Caco-2 (cell line): ENCODE results near the gene C3orf22. TPM values are rescaled to one million over a fixed set of nuclear protein-coding genes. Genes with fewer than 3 reads are reported as not detected.
"Not testable (repeated sequence)": the region's sequence is repeated elsewhere in the genome, so short reads cannot be mapped to it uniquely, and the experiment has no call there.

Experiments used
- BruUV-seq: library from RNA; stranded (reverse); fragments of 400-500 nt; replicated peaks from 2 replicates; lab custom pipeline; 2021; lab: Mats Ljungman, UMichigan
- CTCF ChIA-PET: fragments of 300-600 bp; sonication (Branson Sonifier 250); formaldehyde crosslinking; loops from one replicate; lab custom pipeline; 2022; ENCODE audit warnings: antibody characterized with exemption; lab: Charles Lee
- POLR2A ChIA-PET: fragments of 300-600 bp; sonication (Branson Sonifier 250); formaldehyde crosslinking; loops from one replicate; lab custom pipeline; 2022; ENCODE audit warnings: antibody characterized with exemption; lab: Charles Lee
- DNase-seq, 2 experiments: peaks; one replicate each; pipeline versions ENCODE4 v3.0.0 to v3.0.0-alpha.2; 2020 to 2022
- H3K27me3 ChIP-seq: replicated peaks from 2 replicates; pipeline ENCODE4 v1.6.0; 2011; ENCODE audit warnings: low read length; ENCODE audit not compliant: control insufficient read depth, insufficient read depth
- H3K36me3 ChIP-seq: 2 replicates; pipeline ENCODE4 v1.5.1; 2011; ENCODE audit warnings: low read length; ENCODE audit not compliant: control insufficient read depth, insufficient read depth
- H3K4me1 ChIP-seq: fragments of 250-450 bp; sonication (Bioruptor Pico); 2 replicates; pipeline ENCODE4 v1.5.1; 2020; ENCODE audit warnings: mild to moderate bottlenecking
- H3K4me3 ChIP-seq: 2 replicates; pipeline ENCODE4 v1.5.1; 2011; ENCODE audit warnings: low read depth, mild to moderate bottlenecking, control low read depth, low read length
- H3K9me3 ChIP-seq: fragments of 250-450 bp; sonication (Bioruptor Pico); 2 replicates; pipeline ENCODE4 v1.5.1; 2020; ENCODE audit warnings: mild to moderate bottlenecking, moderate library complexity
- H3K27ac Mint-ChIP-seq: one replicate; pipeline ENCODE4 v1.8.0; 2022; ENCODE audit warnings: mixed read lengths; ENCODE audit not compliant: unreplicated experiment
- H3K27me3 Mint-ChIP-seq: one replicate; pipeline ENCODE4 v1.8.0; 2022; ENCODE audit warnings: mixed read lengths; ENCODE audit not compliant: insufficient read depth, unreplicated experiment
- H3K36me3 Mint-ChIP-seq: one replicate; pipeline ENCODE4 v1.8.0; 2022; ENCODE audit warnings: mild to moderate bottlenecking, mixed read lengths; ENCODE audit not compliant: insufficient read depth, unreplicated experiment
- H3K4me1 Mint-ChIP-seq: one replicate; pipeline ENCODE4 v1.8.0; 2022; ENCODE audit warnings: low read depth, mixed read lengths; ENCODE audit not compliant: unreplicated experiment
- H3K4me3 Mint-ChIP-seq: one replicate; pipeline ENCODE4 v1.8.0; 2022; ENCODE audit warnings: mild to moderate bottlenecking, moderate library complexity, mixed read lengths; ENCODE audit not compliant: unreplicated experiment
- H3K9me3 Mint-ChIP-seq: one replicate; pipeline ENCODE4 v1.8.0; 2022; ENCODE audit warnings: mixed read lengths; ENCODE audit not compliant: unreplicated experiment
- CTCF ChIP-seq, 2 experiments: fragments of 200-600 bp in 1 of 2; IDR thresholded peaks; 1 replicate in 1 of 2; 2 replicates in 1 of 2; pipeline versions ENCODE4 v1.5.1 to v1.8.0; 2011 to 2022; ENCODE audit warnings: antibody characterized with exemption in 1 of 2, control low read depth in 1 of 2, inconsistent platforms in 1 of 2, low read depth in 1 of 2, low read length in 1 of 2, mild to moderate bottlenecking in 1 of 2, moderate library complexity in 1 of 2; ENCODE audit not compliant: insufficient read depth in 1 of 2, severe bottlenecking in 1 of 2, unreplicated experiment in 1 of 2
- intact Hi-C: fragments of 100-400 bp; cut with micrococcal nuclease; formaldehyde crosslinking; loops from one replicate; pipeline ENCODE4 v1.10.0; 2022; ENCODE audit not compliant: unreplicated experiment
- total RNA-seq: library from RNA; stranded (reverse); gene quantifications from 2 replicates; pipeline ENCODE4 v1.2.3, GENCODE V29; 2022

C3orf22 gene
- total RNA-seq, 1 experiment from 2014 or later, result not detected

- POLR2A ChIA-PET, result no interaction called here
- CTCF ChIA-PET, result no interaction called here
- Mint-ChIP-seq H3K36me3 (no peaks in the 10 kb centered on the region), H3K4me1 (no peaks in the 10 kb centered on the region), H3K9me3 (peaks cover 10% of the 10 kb centered on the region), H3K4me3 (no peak overlapping the region), H3K27me3 (no peaks in the 10 kb centered on the region), H3K27ac (no peak overlapping the region)
- H3K36me3 ChIP-seq, result peaks cover 4% of the 10 kb centered on the region; the same call in 1 of the 2 replicates
- no peak overlapping the region for H3K4me3 ChIP-seq
- BruUV-seq, result no TSS peak
- H3K4me1 ChIP-seq, result no peaks in the 10 kb centered on the region
- H3K27me3 ChIP-seq, result no peaks in the 10 kb centered on the region
- TF ChIP-seq CTCF (IDR thresholded peaks at IDR 0.05; ENCODE audit: insufficient read depth in 1 of 2, low read depth in 1 of 2, low read length in 1 of 2, severe bottlenecking in 1 of 2, unreplicated experiment in 1 of 2), result no peak
- intact Hi-C loops, result no loop called here
- no peaks in the 10 kb centered on the region for H3K9me3 ChIP-seq
- DNase-seq, result peak in 1 of 2 experiments; percentile 25
These were observed 21.5 kb downstream of the C3orf22 start for GRCh38 chr3:126537116-126537729.

GRCh38 chr3:126536126-126536525 lies 22.6 kb downstream of the C3orf22 start:
- no TSS peak for BruUV-seq

GRCh38 chr3:126535636-126536035 lies 23.1 kb downstream of the C3orf22 start:
- no peak for DNase-seq
- Histone ChIP-seq H3K4me1 (no peaks in the 10 kb centered on the region), H3K9me3 (no peaks in the 10 kb centered on the region), H3K4me3 (no peak overlapping the region), H3K36me3 (peaks cover 6% of the 10 kb centered on the region; the same call in 1 of the 2 replicates), H3K27me3 (no peaks in the 10 kb centered on the region)
- no peak for TF ChIP-seq CTCF (IDR thresholded peaks at IDR 0.05; ENCODE audit: insufficient read depth in 1 of 2, low read depth in 1 of 2, low read length in 1 of 2, severe bottlenecking in 1 of 2, unreplicated experiment in 1 of 2)
- Mint-ChIP-seq H3K4me3 (no peak overlapping the region), H3K27ac (no peak overlapping the region), H3K36me3 (no peaks in the 10 kb centered on the region), H3K9me3 (peaks cover 10% of the 10 kb centered on the region), H3K27me3 (no peaks in the 10 kb centered on the region), H3K4me1 (no peaks in the 10 kb centered on the region)
- intact Hi-C loops, result no loop called here
- no TSS peak for BruUV-seq
- CTCF ChIA-PET, result no interaction called here
- POLR2A ChIA-PET, result no interaction called here

More at GRCh38 chr3:126536126-126536525, 22.6 kb downstream of the C3orf22 start:
- no peaks in the 10 kb centered on the region for H3K4me1 Mint-ChIP-seq
- Histone ChIP-seq H3K27me3 (no peaks in the 10 kb centered on the region), H3K4me3 (no peak overlapping the region), H3K4me1 (no peaks in the 10 kb centered on the region), H3K36me3 (peaks cover 4% of the 10 kb centered on the region; the same call in 1 of the 2 replicates), H3K9me3 (no peaks in the 10 kb centered on the region)
- H3K27ac Mint-ChIP-seq, result no peak overlapping the region
- ChIA-PET POLR2A (no interaction called here), CTCF (no interaction called here)
- H3K36me3 Mint-ChIP-seq, result no peaks in the 10 kb centered on the region
- DNase-seq, result no peak
- intact Hi-C loops, result no loop called here
- H3K4me3 Mint-ChIP-seq, result no peak overlapping the region
- H3K9me3 Mint-ChIP-seq, result peaks cover 10% of the 10 kb centered on the region
- no peak for TF ChIP-seq CTCF (IDR thresholded peaks at IDR 0.05; ENCODE audit: insufficient read depth in 1 of 2, low read depth in 1 of 2, low read length in 1 of 2, severe bottlenecking in 1 of 2, unreplicated experiment in 1 of 2)
- no peaks in the 10 kb centered on the region for H3K27me3 Mint-ChIP-seq

- H3K4me1 ChIP-seq, CTCF ChIA-PET, intact Hi-C loops, POLR2A ChIA-PET, H3K4me1 Mint-ChIP-seq, H3K27ac Mint-ChIP-seq, H3K36me3 Mint-ChIP-seq, H3K9me3 ChIP-seq, BruUV-seq, H3K36me3 ChIP-seq, H3K4me3 Mint-ChIP-seq, H3K4me3 ChIP-seq, H3K27me3 Mint-ChIP-seq, DNase-seq, H3K9me3 Mint-ChIP-seq, H3K27me3 ChIP-seq: not testable (repeated sequence)
These were observed 24.0 kb downstream of the C3orf22 start for GRCh38 chr3:126534716-126535115.
